ENCODE data around the gene GOLGA6L7.

DNA sequence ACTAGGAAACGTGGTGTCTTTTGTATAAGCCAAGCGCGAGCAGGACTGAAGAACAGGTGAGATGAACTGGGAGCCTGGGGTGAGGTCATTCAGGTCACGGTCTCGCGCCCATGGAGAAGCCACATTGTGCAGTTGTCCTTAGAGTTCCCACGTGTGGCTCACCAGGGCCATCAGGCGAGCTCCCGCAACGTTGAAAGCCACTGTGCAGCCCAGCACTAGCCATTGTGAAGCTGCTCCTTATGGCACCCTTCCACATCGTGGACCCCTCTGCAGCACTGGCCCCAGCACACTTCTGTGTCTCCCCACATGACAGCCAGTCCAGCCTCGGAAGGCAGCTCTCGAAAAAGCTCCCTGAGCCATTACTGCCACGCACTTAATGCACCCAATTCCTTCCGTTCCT is 29.8 kb upstream of the GOLGA6L7 start:
- TF ChIP-seq, protein P1, sequence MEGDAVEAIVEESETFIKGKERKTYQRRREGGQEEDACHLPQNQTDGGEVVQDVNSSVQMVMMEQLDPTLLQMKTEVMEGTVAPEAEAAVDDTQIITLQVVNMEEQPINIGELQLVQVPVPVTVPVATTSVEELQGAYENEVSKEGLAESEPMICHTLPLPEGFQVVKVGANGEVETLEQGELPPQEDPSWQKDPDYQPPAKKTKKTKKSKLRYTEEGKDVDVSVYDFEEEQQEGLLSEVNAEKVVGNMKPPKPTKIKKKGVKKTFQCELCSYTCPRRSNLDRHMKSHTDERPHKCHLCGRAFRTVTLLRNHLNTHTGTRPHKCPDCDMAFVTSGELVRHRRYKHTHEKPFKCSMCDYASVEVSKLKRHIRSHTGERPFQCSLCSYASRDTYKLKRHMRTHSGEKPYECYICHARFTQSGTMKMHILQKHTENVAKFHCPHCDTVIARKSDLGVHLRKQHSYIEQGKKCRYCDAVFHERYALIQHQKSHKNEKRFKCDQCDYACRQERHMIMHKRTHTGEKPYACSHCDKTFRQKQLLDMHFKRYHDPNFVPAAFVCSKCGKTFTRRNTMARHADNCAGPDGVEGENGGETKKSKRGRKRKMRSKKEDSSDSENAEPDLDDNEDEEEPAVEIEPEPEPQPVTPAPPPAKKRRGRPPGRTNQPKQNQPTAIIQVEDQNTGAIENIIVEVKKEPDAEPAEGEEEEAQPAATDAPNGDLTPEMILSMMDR (IDR thresholded peaks at IDR 0.05), result no peak
- TF ChIP-seq POLR2A (IDR thresholded peaks at IDR 0.05) (no peak), EP300 (IDR thresholded peaks at IDR 0.05) (no peak)

Measured in ovary (tissue), 3 donors.